ENCODE data around the gene POU2AF1.
"Not testable (repeated sequence)": the region's sequence is repeated elsewhere in the genome, so short reads cannot be mapped to it uniquely, and the experiment has no call there.

Gene POU2AF1

DNA sequence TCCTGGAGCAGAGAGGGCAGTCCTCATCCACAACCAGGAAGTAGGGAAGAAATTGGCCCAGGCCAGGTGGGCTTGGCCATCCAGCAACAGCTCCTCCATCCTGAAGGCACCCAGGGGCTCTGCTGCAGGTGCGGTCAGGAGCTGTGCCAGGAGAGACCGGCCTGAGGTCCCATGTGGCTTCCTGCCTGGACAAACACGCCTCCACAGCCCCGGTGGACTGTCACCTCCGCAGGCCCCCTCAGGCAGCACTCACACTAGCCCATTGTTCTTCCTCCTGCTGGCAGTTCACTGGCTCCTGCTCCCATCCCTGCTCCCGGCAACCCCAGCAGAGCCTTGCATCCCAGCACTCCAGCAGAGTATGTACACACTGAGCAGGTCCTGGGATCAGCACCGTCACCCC lies 16.0 kb upstream of the POU2AF1 start:
- H3K4me3 ChIP-seq (ENCODE audit: low read length), result no peak overlapping the region
- DNase-seq (ENCODE audit: low read depth), result no peak
- TF ChIP-seq, protein P1, sequence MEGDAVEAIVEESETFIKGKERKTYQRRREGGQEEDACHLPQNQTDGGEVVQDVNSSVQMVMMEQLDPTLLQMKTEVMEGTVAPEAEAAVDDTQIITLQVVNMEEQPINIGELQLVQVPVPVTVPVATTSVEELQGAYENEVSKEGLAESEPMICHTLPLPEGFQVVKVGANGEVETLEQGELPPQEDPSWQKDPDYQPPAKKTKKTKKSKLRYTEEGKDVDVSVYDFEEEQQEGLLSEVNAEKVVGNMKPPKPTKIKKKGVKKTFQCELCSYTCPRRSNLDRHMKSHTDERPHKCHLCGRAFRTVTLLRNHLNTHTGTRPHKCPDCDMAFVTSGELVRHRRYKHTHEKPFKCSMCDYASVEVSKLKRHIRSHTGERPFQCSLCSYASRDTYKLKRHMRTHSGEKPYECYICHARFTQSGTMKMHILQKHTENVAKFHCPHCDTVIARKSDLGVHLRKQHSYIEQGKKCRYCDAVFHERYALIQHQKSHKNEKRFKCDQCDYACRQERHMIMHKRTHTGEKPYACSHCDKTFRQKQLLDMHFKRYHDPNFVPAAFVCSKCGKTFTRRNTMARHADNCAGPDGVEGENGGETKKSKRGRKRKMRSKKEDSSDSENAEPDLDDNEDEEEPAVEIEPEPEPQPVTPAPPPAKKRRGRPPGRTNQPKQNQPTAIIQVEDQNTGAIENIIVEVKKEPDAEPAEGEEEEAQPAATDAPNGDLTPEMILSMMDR (conservative IDR thresholded peaks at IDR 0.05; ENCODE audit: low read length), result no peak

DNA sequence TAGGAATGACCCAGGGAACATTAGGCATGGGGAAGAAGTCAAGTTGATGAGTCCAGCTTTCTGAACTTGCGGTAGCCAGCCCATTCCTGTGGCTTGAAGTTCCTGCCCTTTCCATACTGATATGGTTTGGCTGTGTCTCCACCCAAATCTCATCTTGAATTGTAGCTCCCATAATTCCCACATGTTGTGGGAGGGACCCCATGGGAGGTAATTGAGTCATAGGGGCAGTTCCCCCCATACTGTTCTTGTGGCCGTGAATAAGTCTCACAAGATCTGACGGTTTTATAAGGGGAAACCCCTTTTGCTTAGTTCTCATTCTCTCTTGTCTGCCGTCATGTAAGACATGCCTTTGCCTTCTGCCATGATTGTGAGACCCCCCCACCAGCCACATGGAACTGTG lies 15.1 kb upstream of the POU2AF1 start:
- DNase-seq (ENCODE audit: low read depth), result not testable (repeated sequence)

GRCh38 chr11:111393585-111393984 lies 14.5 kb upstream of the POU2AF1 start:
- TF ChIP-seq, protein P1 (conservative IDR thresholded peaks at IDR 0.05; ENCODE audit: low read length), result no peak
- DNase-seq (ENCODE audit: low read depth), result no peak

More for the DNA sequence above, 15.1 kb upstream of the POU2AF1 start:
- H3K4me3 ChIP-seq (ENCODE audit: low read length), result not testable (repeated sequence)

DNA sequence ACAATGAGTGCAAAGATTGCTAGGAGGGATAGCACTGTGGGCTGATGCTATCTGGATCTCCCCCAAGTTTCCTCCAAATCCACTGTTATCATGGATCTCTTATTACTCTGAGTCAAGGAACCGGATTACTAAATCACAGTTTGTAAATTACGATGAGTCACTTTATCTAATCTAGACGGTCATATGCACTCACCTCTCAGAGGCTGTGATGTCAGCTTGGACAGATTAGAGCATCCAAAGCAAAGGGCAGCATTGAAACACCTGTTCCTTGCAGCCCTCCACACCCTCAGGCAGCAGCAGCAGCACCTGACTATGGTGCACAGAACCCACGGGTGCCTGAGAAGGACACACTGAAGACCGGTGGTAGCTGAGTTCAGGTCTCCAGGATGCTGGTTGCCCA lies 14.0 kb upstream of the POU2AF1 start:
- TF ChIP-seq, protein P1 (conservative IDR thresholded peaks at IDR 0.05; ENCODE audit: low read length), result no peak
- DNase-seq (ENCODE audit: low read depth), result no peak
- no peak overlapping the region for H3K4me3 ChIP-seq (ENCODE audit: low read length)

More at GRCh38 chr11:111393585-111393984, 14.5 kb upstream of the POU2AF1 start:
- H3K4me3 ChIP-seq (ENCODE audit: low read length), result no peak overlapping the region

DNA sequence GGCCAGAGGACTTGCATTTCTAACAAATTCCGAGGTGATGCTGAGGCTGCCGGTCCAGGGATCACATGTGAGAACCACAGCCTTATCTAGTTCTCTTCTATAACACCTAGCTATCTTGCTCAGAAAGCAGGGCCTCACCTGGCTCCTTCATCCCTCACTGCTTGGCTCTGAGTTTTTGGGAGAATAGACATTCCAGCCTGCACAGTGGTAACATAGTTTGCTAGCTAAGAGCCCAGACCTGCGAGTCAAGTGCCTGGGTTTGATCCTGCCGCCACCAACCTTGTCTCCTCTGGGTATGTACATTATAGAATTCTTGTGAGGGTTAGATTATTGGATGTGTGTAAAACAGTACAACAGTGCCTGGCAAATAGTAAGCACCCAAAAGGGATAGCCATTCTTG lies 13.5 kb upstream of the POU2AF1 start:
- no peak for DNase-seq (ENCODE audit: low read depth)
- H3K4me3 ChIP-seq (ENCODE audit: low read length), result no peak overlapping the region
- TF ChIP-seq, protein P1 (conservative IDR thresholded peaks at IDR 0.05; ENCODE audit: low read length), result no peak

- no peak overlapping the region for H3K4me3 ChIP-seq (ENCODE audit: low read length)
- TF ChIP-seq, protein P1 (conservative IDR thresholded peaks at IDR 0.05; ENCODE audit: low read length), result no peak
- no peak for DNase-seq (ENCODE audit: low read depth)
These were observed 12.5 kb upstream of the POU2AF1 start for GRCh38 chr11:111391328-111392124.

GRCh38 chr11:111388842-111389241 lies 9.8 kb upstream of the POU2AF1 start:
- no peak overlapping the region for H3K4me3 ChIP-seq (ENCODE audit: low read length)
- DNase-seq (ENCODE audit: low read depth), result no peak
- TF ChIP-seq, protein P1 (conservative IDR thresholded peaks at IDR 0.05; ENCODE audit: low read length), result no peak

All from AG10803 (cell line).